PC-3 (cell line): Measurements from ENCODE around the gene SRRM5. TPM values are rescaled to one million over a fixed set of nuclear protein-coding genes. Genes with fewer than 3 reads are reported as not detected.
"Not testable (repeated sequence)": the region's sequence is repeated elsewhere in the genome, so short reads cannot be mapped to it uniquely, and the experiment has no call there.

Source experiments
- ATAC-seq: fragments of 200-7000 bp; cut with Tn5 transposase; 2 replicates; pipeline ENCODE4 v1.9.1; 2020; ENCODE audit warnings: mild to moderate bottlenecking, moderate library complexity
- BruUV-seq: library from RNA; stranded (reverse); fragments of 400-500 nt; replicated peaks from 2 replicates; lab custom pipeline; 2021; lab: Mats Ljungman, UMichigan
- CTCF ChIA-PET: fragments of 300-600 bp; sonication (Branson Sonifier 250); formaldehyde crosslinking; loops from one replicate; lab custom pipeline; 2022; ENCODE audit warnings: antibody characterized with exemption; lab: Charles Lee
- POLR2A ChIA-PET: fragments of 300-600 bp; sonication (Branson Sonifier 250); formaldehyde crosslinking; loops from one replicate; lab custom pipeline; 2022; ENCODE audit warnings: antibody characterized with exemption; ENCODE audit not compliant: unreplicated experiment; lab: Charles Lee
- DNase-seq: peaks from one replicate; pipeline ENCODE4 v3.0.0-alpha.2; 2015
- H2AFZ ChIP-seq: fragments of 300-600 bp; sonication (generic); 2 replicates; pipeline ENCODE4 v1.6.0; 2016; ENCODE audit warnings: antibody characterized with exemption, low read length
- H3F3A ChIP-seq: fragments of 300-600 bp; sonication (generic); one replicate; pipeline ENCODE4 v1.6.0; 2017; ENCODE audit warnings: antibody characterized with exemption, low read length, control low read depth, mild to moderate bottlenecking; ENCODE audit not compliant: unreplicated experiment
- H3K27ac ChIP-seq: fragments of 300-600 bp; sonication (generic); 2 replicates; pipeline ENCODE4 v1.5.1; 2016; ENCODE audit warnings: mild to moderate bottlenecking, low read length
- H3K27me3 ChIP-seq: fragments of 300-600 bp; sonication (generic); 2 replicates; pipeline ENCODE4 v1.6.1; 2016; ENCODE audit warnings: low read length, mixed read lengths
- H3K36me3 ChIP-seq: fragments of 300-600 bp; sonication (generic); 2 replicates; pipeline ENCODE4 v1.6.1; 2016; ENCODE audit warnings: low read depth, mixed run types, low read length, mixed read lengths
- H3K4me1 ChIP-seq: fragments of 300-600 bp; sonication (generic); 2 replicates; pipeline ENCODE4 v1.5.1; 2016; ENCODE audit warnings: low read length; ENCODE audit not compliant: insufficient read depth
- H3K4me2 ChIP-seq: fragments of 300-600 bp; sonication (generic); 2 replicates; pipeline ENCODE4 v1.6.0; 2016; ENCODE audit warnings: low read length
- H3K4me3 ChIP-seq: fragments of 300-600 bp; sonication (generic); 2 replicates; pipeline ENCODE4 v1.5.1; 2016; ENCODE audit warnings: mild to moderate bottlenecking, low read length, mixed read lengths
- H3K79me2 ChIP-seq: fragments of 300-600 bp; sonication (generic); 2 replicates; pipeline ENCODE4 v1.6.1; 2017; ENCODE audit warnings: low read length, mixed read lengths
- H3K9ac ChIP-seq: fragments of 300-600 bp; sonication (generic); 2 replicates; pipeline ENCODE4 v1.6.0; 2016; ENCODE audit warnings: mild to moderate bottlenecking, low read length
- H3K9me2 ChIP-seq: fragments of 300-600 bp; sonication (generic); replicated peaks from 2 replicates; pipeline ENCODE4 v1.6.1; 2016; ENCODE audit warnings: mixed run types, low read length, mixed read lengths
- H3K9me3 ChIP-seq: fragments of 300-600 bp; sonication (generic); 2 replicates; pipeline ENCODE4 v1.6.1; 2016; ENCODE audit warnings: low read length, mixed read lengths
- H4K20me1 ChIP-seq: fragments of 300-600 bp; sonication (generic); 2 replicates; pipeline ENCODE4 v1.6.1; 2016; ENCODE audit warnings: low read length, mixed read lengths
- CTCF ChIP-seq: fragments of 300-600 bp; sonication (generic); conservative IDR thresholded peaks from 2 replicates; pipeline ENCODE4 v1.5.1; 2017; ENCODE audit warnings: antibody characterized with exemption, low read depth, mild to moderate bottlenecking, low read length
- EZH2 ChIP-seq: fragments of 300-600 bp; sonication (generic); IDR thresholded peaks from one replicate; pipeline ENCODE4 v1.6.1; 2017; ENCODE audit warnings: antibody characterized with exemption, mild to moderate bottlenecking, low read length; ENCODE audit not compliant: unreplicated experiment
- EZH2phosphoT487 ChIP-seq: fragments of 300-600 bp; sonication (generic); IDR thresholded peaks from 2 replicates; pipeline ENCODE4 v1.6.1; 2018; ENCODE audit warnings: mild to moderate bottlenecking, antibody characterized with exemption, low read length, borderline replicate concordance
- intact Hi-C: fragments of 100-400 bp; cut with micrococcal nuclease; formaldehyde crosslinking; loops from 2 replicates; pipeline ENCODE4 v1.9.0; 2023
- total RNA-seq: library from RNA; depleted of rRNA; stranded (reverse); fragments of >200 nt; gene quantifications from 2 replicates; pipeline ENCODE4 v1.2.3, GENCODE V29; 2014

Gene SRRM5
- total RNA-seq, 1 experiment from 2014 or later = 0.11 TPM

GRCh38 chr19:43597876-43598275, 14.0 kb upstream of the SRRM5 start:
- Histone ChIP-seq H4K20me1 (no peaks in the 10 kb centered on the region), H3K4me3 (peak overlapping the region; percentile 78), H3K36me3 (no peaks in the 10 kb centered on the region; the same call in 1 of the 2 replicates), H3K27me3 (no peaks in the 10 kb centered on the region), H3F3A (no peaks in the 10 kb centered on the region), H3K9me3 (no peaks in the 10 kb centered on the region), H3K4me2 (peak overlapping the region; percentile 91), H3K27ac (no peak overlapping the region), H3K79me2 (peaks cover 47% of the 10 kb centered on the region), H3K9ac (no peak overlapping the region), H2AFZ (no peak overlapping the region), H3K4me1 (peaks cover 14% of the 10 kb centered on the region), H3K9me2 (no peaks in the 10 kb centered on the region)
- no TSS peak for BruUV-seq
- intact Hi-C loops = no loop called here
- TF ChIP-seq EZH2 (no peak), EZH2phosphoT487 (no peak), CTCF (no peak)
- DNase-seq (no peak), ATAC-seq (no peak)
- ChIA-PET POLR2A (no interaction called here), CTCF (no interaction called here)

GRCh38 chr19:43598445-43599240, 13.2 kb upstream of the SRRM5 start:
- Histone ChIP-seq H4K20me1 (no peaks in the 10 kb centered on the region), H3K27me3 (no peaks in the 10 kb centered on the region), H3K9me3 (no peaks in the 10 kb centered on the region), H3K79me2 (peaks cover 47% of the 10 kb centered on the region), H3K9ac (no peak overlapping the region), H3F3A (no peaks in the 10 kb centered on the region), H3K9me2 (no peaks in the 10 kb centered on the region), H2AFZ (no peak overlapping the region), H3K36me3 (no peaks in the 10 kb centered on the region; the same call in 1 of the 2 replicates), H3K4me1 (peaks cover 14% of the 10 kb centered on the region), H3K27ac (no peak overlapping the region), H3K4me2 (peak overlapping the region; percentile 91), H3K4me3 (peak overlapping the region; percentile 78; the same call in 1 of the 2 replicates)
- intact Hi-C loops = no loop called here
- CTCF ChIA-PET = no interaction called here
- DNase-seq (no peak), ATAC-seq (no peak)
- POLR2A ChIA-PET = no interaction called here
- no TSS peak for BruUV-seq
- TF ChIP-seq EZH2 = no peak
- TF ChIP-seq CTCF = no peak

GRCh38 chr19:43599635-43600295, 12.1 kb upstream of the SRRM5 start:
- Histone ChIP-seq H3K9me2 (no peaks in the 10 kb centered on the region), H3K36me3 (no peaks in the 10 kb centered on the region; the same call in 1 of the 2 replicates), H3K79me2 (peaks cover 37% of the 10 kb centered on the region), H3K4me1 (peaks cover 14% of the 10 kb centered on the region), H3K4me2 (no peak overlapping the region), H3K9ac (no peak overlapping the region), H3K4me3 (no peak overlapping the region), H3K27me3 (no peaks in the 10 kb centered on the region), H4K20me1 (no peaks in the 10 kb centered on the region), H3K9me3 (no peaks in the 10 kb centered on the region), H2AFZ (no peak overlapping the region), H3F3A (no peaks in the 10 kb centered on the region), H3K27ac (no peak overlapping the region)
- intact Hi-C loops = no loop called here
- no peak for TF ChIP-seq EZH2
- TF ChIP-seq EZH2phosphoT487 = no peak
- TF ChIP-seq CTCF = no peak
- ChIA-PET CTCF (no interaction called here), POLR2A (interaction anchor here (0.6 kb wide), 1 partner anchor 69 kb away, joined by 3 read pairs; no protein-coding TSS in a partner anchor)
- ATAC-seq (no peak), DNase-seq (no peak)
- no TSS peak for BruUV-seq

- CTCF ChIA-PET, H3K4me2 ChIP-seq, DNase-seq, ATAC-seq, H4K20me1 ChIP-seq, H3K27me3 ChIP-seq, H3K9ac ChIP-seq, H3K27ac ChIP-seq, H3K36me3 ChIP-seq, H3K9me3 ChIP-seq, BruUV-seq, POLR2A ChIA-PET, intact Hi-C loops, H2AFZ ChIP-seq, H3F3A ChIP-seq, H3K4me3 ChIP-seq, H3K9me2 ChIP-seq: not testable (repeated sequence)
- H3K79me2 ChIP-seq = peaks cover 32% of the 10 kb centered on the region
- H3K4me1 ChIP-seq = peaks cover 14% of the 10 kb centered on the region
These were observed 11.6 kb upstream of the SRRM5 start for GRCh38 chr19:43600326-43600725.
